T-cell (primary cell): Measurements from ENCODE around the gene GABRD. TPM values are rescaled to one million over a fixed set of nuclear protein-coding genes. Genes with fewer than 3 reads are reported as not detected.

Experiments
- ATAC-seq, 4 experiments: fragments of 200-7000 bp in 3 of 4; fragments of 150-1000 bp in 1 of 4; cut with Tn5 transposase; replicated peaks in 1 of 4; 1 replicate in 3 of 4; 2 replicates in 1 of 4; pipeline ENCODE4 v1.10.0; 2021; ENCODE audit warnings: moderate library complexity in 3 of 4, mild to moderate bottlenecking in 2 of 4, moderate number of reproducible peaks in 1 of 4
- CTCF ChIA-PET, 2 donors: fragments of 300-600 bp; sonication (Branson Sonifier 250); formaldehyde crosslinking; loops; one replicate each; lab custom pipeline; 2022; ENCODE audit warnings: antibody characterized with exemption in 2 of 2; lab: Charles Lee
- POLR2A ChIA-PET, 2 donors: fragments of 300-600 bp; sonication (Branson Sonifier 250); formaldehyde crosslinking; loops; one replicate each; lab custom pipeline; 2022; ENCODE audit warnings: antibody characterized with exemption in 2 of 2; lab: Charles Lee
- DNase-seq, 35 experiments: peaks; one replicate each; pipeline versions ENCODE4 v3.0.0 to v3.0.0-alpha.2; 2013 to 2023
- H3K27ac ChIP-seq: one replicate; pipeline ENCODE4 v1.5.1; 2013; ENCODE audit warnings: low read length
- H3K27me3 ChIP-seq, 2 experiments: replicated peaks in 1 of 2; 1 replicate in 1 of 2; 2 replicates in 1 of 2; pipeline versions ENCODE4 v1.6.1 to v1.7.0; 2013; ENCODE audit warnings: low read length in 1 of 2, mixed read lengths in 1 of 2; ENCODE audit not compliant: control insufficient read depth in 2 of 2, insufficient read depth in 2 of 2; ENCODE audit errors: extremely low read depth in 1 of 2
- H3K36me3 ChIP-seq, 2 donors: 1 replicate in 1 of 2; 2 replicates in 1 of 2; pipeline versions ENCODE4 v1.6.1 to v1.7.0; 2013; ENCODE audit warnings: low read length in 1 of 2; ENCODE audit not compliant: control insufficient read depth in 2 of 2, insufficient read depth in 1 of 2; ENCODE audit errors: extremely low read depth in 1 of 2
- H3K4me1 ChIP-seq, 2 experiments: 1 replicate in 1 of 2; 2 replicates in 1 of 2; pipeline versions ENCODE4 v1.6.1 to v1.7.0; 2013; ENCODE audit warnings: low read length in 2 of 2, mixed read lengths in 1 of 2; ENCODE audit not compliant: insufficient read depth in 2 of 2, control insufficient read depth in 1 of 2; ENCODE audit errors: extremely low read depth in 1 of 2
- H3K4me3 ChIP-seq, 2 donors: 1 replicate in 1 of 2; 2 replicates in 1 of 2; pipeline versions ENCODE4 v1.5.1 to v1.7.0; 2013; ENCODE audit warnings: mild to moderate bottlenecking in 2 of 2, low read length in 1 of 2, moderate library complexity in 1 of 2; ENCODE audit not compliant: control insufficient read depth in 1 of 2; ENCODE audit errors: extremely low read depth in 1 of 2
- H3K9me3 ChIP-seq: 2 replicates; pipeline ENCODE4 v1.7.0; 2013
- H3K27ac Mint-ChIP-seq, 2 donors: one replicate each; pipeline ENCODE4 v1.8.0; 2020 to 2021; ENCODE audit warnings: mild to moderate bottlenecking in 2 of 2, mixed read lengths in 2 of 2
- H3K27me3 Mint-ChIP-seq, 2 donors: one replicate each; pipeline ENCODE4 v1.8.0; 2021 to 2022; ENCODE audit warnings: mixed read lengths in 2 of 2
- H3K36me3 Mint-ChIP-seq: one replicate; pipeline ENCODE4 v1.8.0; 2021; ENCODE audit warnings: mixed read lengths
- H3K4me1 Mint-ChIP-seq, 3 donors: one replicate each; pipeline ENCODE4 v1.8.0; 2020 to 2022; ENCODE audit warnings: mixed read lengths in 3 of 3, mild to moderate bottlenecking in 1 of 3
- H3K4me3 Mint-ChIP-seq, 3 donors: one replicate each; pipeline ENCODE4 v1.8.0; 2020 to 2022; ENCODE audit warnings: mild to moderate bottlenecking in 3 of 3, mixed read lengths in 3 of 3, moderate library complexity in 3 of 3
- H3K9me3 Mint-ChIP-seq, 3 donors: one replicate each; pipeline ENCODE4 v1.8.0; 2020 to 2022; ENCODE audit warnings: mixed read lengths in 3 of 3
- WGBS: methylation state at CpG from one replicate; pipeline ENCODE4 v1.1.5; 2013; ENCODE audit warnings: missing lambda C conversion rate; ENCODE audit not compliant: insufficient coverage; 5-methylcytosine and 5-hydroxymethylcytosine counted together
- total RNA-seq, 35 experiments: library from RNA in 6 of 35; stranded (reverse) in 6 of 35; fragments of 120-200 nt in 1 of 35; gene quantifications; one replicate each; pipeline versions ENCODE4 v1.2.1 to v1.2.4 and lab custom pipeline; 2013 to 2026

Gene GABRD
- total RNA-seq, 5 donors from 2014 or later (not counting 1 experiment from before 2014, with no cell fraction given) = 1.1 TPM; not detected in 4

DNA sequence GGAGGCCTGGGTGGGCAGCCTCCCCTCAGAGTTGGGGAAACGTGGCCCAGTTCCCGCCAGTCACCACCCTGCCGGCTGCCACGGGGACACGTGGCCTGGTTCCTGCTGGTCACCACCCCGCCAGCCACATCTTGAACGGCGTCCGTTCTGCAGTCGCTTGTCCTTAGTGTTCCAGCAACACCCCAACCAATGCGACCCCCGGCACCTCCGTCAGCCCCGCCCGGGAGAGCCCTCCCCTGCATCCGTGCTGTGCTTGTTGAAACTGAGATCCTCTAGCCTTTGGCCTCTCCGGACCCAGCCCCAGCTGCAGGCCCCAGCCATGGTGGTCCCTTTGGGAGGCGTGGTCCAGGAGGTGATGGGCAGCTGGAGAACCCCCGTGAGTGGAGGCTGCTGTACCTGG lies 49.8 kb downstream of the GABRD start:
- 95% methylated on average over 17 of the region's 19 CpGs for WGBS
- H3K9me3 ChIP-seq = no peaks in the 10 kb centered on the region
- H3K4me1 ChIP-seq = no peaks in the 10 kb centered on the region
- POLR2A ChIA-PET = no interaction called here
- CTCF ChIA-PET = no interaction called here
- ATAC-seq (no peak), DNase-seq (no peak)
- Mint-ChIP-seq H3K27ac (no peak overlapping the region), H3K27me3 (no peaks in the 10 kb centered on the region), H3K4me1 (peaks cover 6 to 16% (median 11%) of the 10 kb centered on the region in 3 donors), H3K36me3 (peaks cover 35% of the 10 kb centered on the region), H3K4me3 (no peak overlapping the region), H3K9me3 (peaks cover 0 to 5% (median 4%) of the 10 kb centered on the region in 3 donors)
- H3K27ac ChIP-seq = no peak overlapping the region
- no peak overlapping the region for H3K4me3 ChIP-seq
- H3K36me3 ChIP-seq = peaks cover 0 to 11% of the 10 kb centered on the region in 2 donors
- no peaks in the 10 kb centered on the region for H3K27me3 ChIP-seq

DNA sequence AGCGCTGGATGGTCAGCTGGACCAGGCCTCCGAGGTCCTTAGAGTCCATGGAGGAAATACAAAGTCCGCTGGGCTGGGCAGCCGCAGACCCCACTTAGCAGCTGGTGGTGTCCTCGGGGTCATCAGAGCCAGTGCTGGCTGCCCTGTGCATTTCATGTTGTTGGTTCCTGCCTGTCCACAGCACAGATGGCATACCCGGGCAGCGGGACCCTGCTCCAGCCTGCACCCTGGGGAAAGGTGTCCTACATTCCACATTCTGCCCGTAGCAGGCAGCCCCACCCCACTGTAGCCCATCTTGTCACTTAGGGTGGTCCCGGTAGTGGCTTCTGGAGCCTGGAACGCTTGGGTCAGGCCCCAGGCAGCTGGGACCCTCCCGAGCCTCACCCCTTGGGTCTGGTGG lies 50.9 kb downstream of the GABRD start:
- no peaks in the 10 kb centered on the region for H3K27me3 ChIP-seq
- peaks cover 6 to 16% (median 11%) of the 10 kb centered on the region in 3 donors for H3K4me1 Mint-ChIP-seq
- 95% methylated on average over 11 of the region's 11 CpGs for WGBS
- no peaks in the 10 kb centered on the region for H3K27me3 Mint-ChIP-seq
- H3K4me3 Mint-ChIP-seq = no peak overlapping the region
- ChIA-PET POLR2A (no interaction called here), CTCF (no interaction called here)
- no peaks in the 10 kb centered on the region for H3K4me1 ChIP-seq
- no peaks in the 10 kb centered on the region for H3K9me3 ChIP-seq
- H3K4me3 ChIP-seq = no peak overlapping the region
- ATAC-seq = no peak
- peaks cover 32% of the 10 kb centered on the region for H3K36me3 Mint-ChIP-seq
- no peak overlapping the region for H3K27ac ChIP-seq
- peaks cover 0 to 5% (median 2%) of the 10 kb centered on the region in 3 donors for H3K9me3 Mint-ChIP-seq
- no peak overlapping the region for H3K27ac Mint-ChIP-seq
- DNase-seq = no peak
- H3K36me3 ChIP-seq = peaks cover 0 to 11% of the 10 kb centered on the region in 2 donors

DNA sequence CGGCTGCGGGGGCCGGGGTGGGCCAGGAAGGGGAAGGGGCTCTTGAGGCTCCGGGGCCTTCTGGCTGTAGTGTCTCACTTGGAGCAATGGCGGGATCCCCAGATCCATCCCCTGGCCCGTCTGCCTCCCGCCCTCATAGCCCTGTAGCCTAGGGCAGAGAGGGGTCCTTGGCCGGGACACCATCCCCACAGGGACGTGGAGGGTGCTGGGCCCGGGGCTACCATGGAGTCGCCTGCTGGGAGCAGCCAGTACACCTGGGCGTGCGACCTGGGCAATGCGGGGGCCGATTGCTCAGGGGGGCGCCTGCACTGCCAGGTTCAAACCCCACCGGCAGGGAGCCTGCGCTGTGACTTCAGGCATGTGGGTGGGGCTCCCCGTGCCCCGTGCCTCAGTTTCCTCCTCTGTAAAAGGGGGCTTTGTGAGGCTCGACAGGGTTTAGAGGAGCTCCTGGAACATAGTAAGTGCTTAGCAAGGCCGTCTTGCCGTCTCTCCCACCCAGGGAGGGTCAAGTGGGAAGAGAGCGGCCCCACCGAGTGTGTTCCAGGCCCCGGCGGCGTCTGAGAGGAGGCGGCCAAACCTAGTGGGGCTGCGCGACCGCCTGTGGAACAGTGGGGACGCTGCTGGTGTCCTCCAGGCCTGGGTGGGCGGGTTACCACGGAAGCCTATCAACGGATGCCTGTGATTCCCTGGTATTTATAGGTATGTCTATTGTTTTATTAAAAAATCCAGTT lies 51.8 kb downstream of the GABRD start:
- 95% methylated on average over 23 of the region's 36 CpGs for WGBS
- no peak overlapping the region for H3K4me3 ChIP-seq
- ChIA-PET POLR2A (no interaction called here), CTCF (no interaction called here)
- Mint-ChIP-seq H3K4me1 (peaks cover 4 to 16% (median 9%) of the 10 kb centered on the region in 3 donors), H3K27me3 (no peaks in the 10 kb centered on the region), H3K27ac (no peak overlapping the region), H3K4me3 (no peak overlapping the region), H3K36me3 (peaks cover 33% of the 10 kb centered on the region), H3K9me3 (peaks cover 0 to under 1% (median 0%) of the 10 kb centered on the region in 3 donors)
- no peak overlapping the region for H3K27ac ChIP-seq
- peaks cover 0 to 11% of the 10 kb centered on the region in 2 donors for H3K36me3 ChIP-seq
- DNase-seq = no peak
- no peaks in the 10 kb centered on the region for H3K4me1 ChIP-seq
- no peaks in the 10 kb centered on the region for H3K9me3 ChIP-seq
- H3K27me3 ChIP-seq = no peaks in the 10 kb centered on the region
- ATAC-seq = no peak

DNA sequence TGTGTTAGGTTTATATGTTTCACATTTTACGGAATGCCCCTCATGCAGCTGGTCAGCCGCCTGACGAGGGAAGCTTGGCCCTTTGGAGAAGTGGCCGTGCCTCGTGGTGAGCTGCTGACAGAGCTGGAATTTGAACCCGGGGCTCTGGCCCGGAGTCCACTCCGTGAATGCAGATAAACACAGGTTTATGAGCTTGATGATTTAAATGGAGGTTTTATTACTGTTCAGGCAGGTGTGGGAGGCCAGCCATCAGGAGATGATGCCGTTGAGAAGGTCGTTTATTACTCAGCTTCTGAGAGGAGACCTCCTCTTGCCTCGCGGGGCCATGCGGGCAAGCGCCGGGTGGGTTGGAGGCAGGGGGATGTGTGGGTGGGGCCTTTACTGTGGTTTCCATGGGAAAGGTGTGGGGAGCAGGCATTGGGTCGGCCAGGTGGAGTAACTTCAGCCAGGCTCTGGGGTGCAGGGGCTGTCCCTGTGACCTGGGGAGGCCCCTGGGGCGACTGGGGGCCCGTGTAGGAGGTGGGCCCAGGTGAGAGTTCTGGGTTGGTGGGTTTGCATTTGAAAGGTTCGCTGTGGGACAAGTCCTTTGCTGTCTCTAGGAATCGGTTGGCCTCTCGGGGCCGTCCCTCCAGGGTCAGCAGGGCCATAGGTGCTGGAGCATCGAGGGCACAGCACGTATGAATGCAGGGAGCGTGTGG lies 53.1 kb downstream of the GABRD start:
- no peaks in the 10 kb centered on the region for H3K27me3 Mint-ChIP-seq
- peaks cover 0 to 4% (median 0%) of the 10 kb centered on the region in 3 donors for H3K9me3 Mint-ChIP-seq
- no peak overlapping the region for H3K27ac ChIP-seq
- H3K4me3 Mint-ChIP-seq = no peak overlapping the region
- ATAC-seq (no peak), DNase-seq (no peak)
- H3K4me1 Mint-ChIP-seq = peaks cover 4 to 7% (median 5%) of the 10 kb centered on the region in 3 donors
- H3K4me3 ChIP-seq = no peak overlapping the region
- H3K27ac Mint-ChIP-seq = no peak overlapping the region
- ChIA-PET CTCF (no interaction called here), POLR2A (no interaction called here)
- peaks cover 30% of the 10 kb centered on the region for H3K36me3 Mint-ChIP-seq
- no peaks in the 10 kb centered on the region for H3K27me3 ChIP-seq
- H3K4me1 ChIP-seq = no peaks in the 10 kb centered on the region
- H3K36me3 ChIP-seq = peaks cover 0 to 13% of the 10 kb centered on the region in 2 donors
- 49% methylated on average over 22 of the region's 25 CpGs for WGBS
- no peaks in the 10 kb centered on the region for H3K9me3 ChIP-seq

DNA sequence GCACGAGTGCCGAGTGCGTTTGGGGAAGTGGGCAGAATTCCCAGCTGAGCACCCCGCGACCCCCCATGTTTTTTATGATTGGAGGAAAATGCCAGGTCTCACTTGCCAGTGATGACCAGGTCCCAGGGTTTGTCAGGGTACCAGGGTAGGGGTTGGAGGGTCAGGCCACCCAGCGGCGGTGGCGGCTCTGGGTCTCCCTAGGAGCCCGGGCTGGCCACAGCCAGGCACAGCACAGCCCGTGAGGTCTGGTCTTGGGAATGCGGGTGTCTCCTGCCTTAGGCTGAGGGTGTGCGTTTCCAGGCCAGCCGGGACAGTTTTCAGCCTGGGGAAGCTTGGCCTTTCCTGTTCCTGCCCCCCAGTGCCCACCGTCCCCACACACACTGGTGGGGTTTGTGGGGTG lies 53.7 kb downstream of the GABRD start:
- Mint-ChIP-seq H3K27ac (no peak overlapping the region), H3K27me3 (no peaks in the 10 kb centered on the region), H3K4me1 (peaks cover 4 to 5% (median 4%) of the 10 kb centered on the region in 3 donors), H3K4me3 (no peak overlapping the region), H3K36me3 (peaks cover 31% of the 10 kb centered on the region), H3K9me3 (peaks cover 4 to 11% (median 6%) of the 10 kb centered on the region in 3 donors)
- CTCF ChIA-PET = no interaction called here
- POLR2A ChIA-PET = no interaction called here
- no peak for DNase-seq
- no peak for ATAC-seq
- H3K4me1 ChIP-seq = no peaks in the 10 kb centered on the region
- H3K27me3 ChIP-seq = no peaks in the 10 kb centered on the region
- H3K9me3 ChIP-seq = no peaks in the 10 kb centered on the region
- WGBS = 91% methylated on average over 9 of the region's 14 CpGs
- peaks cover 0 to 13% of the 10 kb centered on the region in 2 donors for H3K36me3 ChIP-seq
- no peak overlapping the region for H3K27ac ChIP-seq
- H3K4me3 ChIP-seq = no peak overlapping the region

DNA sequence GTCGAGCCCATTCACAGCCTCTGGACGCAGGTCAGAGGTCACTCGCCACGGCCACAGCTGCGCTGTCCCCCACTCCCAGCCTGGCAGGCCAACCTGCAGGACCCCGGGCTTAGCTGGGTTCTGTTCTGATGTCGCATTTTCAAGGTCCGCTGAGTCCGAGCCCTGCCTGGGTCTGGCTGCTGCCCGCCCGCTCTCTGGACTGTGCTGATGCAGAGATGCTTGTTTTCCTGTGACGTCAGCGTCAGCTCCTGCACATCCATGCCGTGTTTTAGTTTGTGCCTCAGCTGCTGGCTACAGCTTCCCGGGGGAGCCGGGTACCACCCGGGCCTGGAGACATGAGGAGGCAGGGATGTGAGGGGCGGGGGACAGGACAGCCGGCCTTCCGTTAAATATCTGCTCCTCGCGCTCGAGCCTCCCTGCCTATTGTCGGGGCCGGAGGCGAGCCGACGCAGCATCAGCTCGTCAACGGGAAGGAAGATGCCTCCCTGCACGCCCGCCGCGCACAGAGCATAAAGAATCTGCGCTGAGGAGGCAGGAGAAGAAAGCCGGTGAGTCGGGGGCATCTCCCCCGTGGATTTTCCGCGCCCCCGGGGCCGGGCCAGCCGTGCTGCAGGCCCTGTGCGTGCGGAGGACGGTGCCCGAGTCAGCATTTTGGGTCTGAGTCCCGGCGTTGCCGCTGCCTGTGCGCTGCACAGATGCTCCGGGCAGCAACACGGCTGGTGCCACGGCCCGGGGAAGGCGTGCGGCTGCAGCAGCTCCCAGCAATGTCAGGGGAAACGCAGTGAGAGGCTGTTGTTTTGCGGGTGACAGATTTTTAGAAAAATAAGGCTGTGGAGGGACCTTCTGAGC lies 54.5 kb downstream of the GABRD start:
- no peak overlapping the region for H3K27ac Mint-ChIP-seq
- no peak overlapping the region for H3K4me3 Mint-ChIP-seq
- Histone ChIP-seq H3K4me3 (no peak overlapping the region), H3K27me3 (no peaks in the 10 kb centered on the region), H3K36me3 (peaks cover 0 to 7% of the 10 kb centered on the region in 2 donors), H3K4me1 (no peaks in the 10 kb centered on the region), H3K9me3 (no peaks in the 10 kb centered on the region), H3K27ac (no peak overlapping the region)
- H3K4me1 Mint-ChIP-seq = peaks cover 4 to 5% (median 4%) of the 10 kb centered on the region in 3 donors
- no peaks in the 10 kb centered on the region for H3K27me3 Mint-ChIP-seq
- ATAC-seq = no peak
- POLR2A ChIA-PET = no interaction called here
- no peak for DNase-seq
- CTCF ChIA-PET = no interaction called here
- WGBS = 94% methylated on average over 59 of the region's 59 CpGs
- peaks cover 38% of the 10 kb centered on the region for H3K36me3 Mint-ChIP-seq
- peaks cover 9 to 18% (median 11%) of the 10 kb centered on the region in 3 donors for H3K9me3 Mint-ChIP-seq
